HFF-Myc (cell line): ENCODE results near the gene HPDL.

Source experiments
- DNase-seq: peaks from one replicate; pipeline ENCODE4 v3.0.0-alpha.2; 2011; ENCODE audit warnings: low read depth; ENCODE audit errors: extremely low read depth
- H3K4me3 ChIP-seq: replicated peaks from 2 replicates; pipeline ENCODE4 v1.5.1; 2011; ENCODE audit warnings: low read depth, mild to moderate bottlenecking, control low read depth, low read length
- CTCF ChIP-seq: IDR thresholded peaks from 2 replicates; pipeline ENCODE4 v1.5.1; 2012; ENCODE audit warnings: mild to moderate bottlenecking, low read depth, low read length, control low read depth; ENCODE audit errors: missing control alignments

The HPDL gene

GRCh38 chr1:45334308-45335245 is 7.9 kb downstream of the HPDL start:
- no peak overlapping the region for H3K4me3 ChIP-seq
- DNase-seq = no peak
- no peak for TF ChIP-seq CTCF

GRCh38 chr1:45335855-45336324 is 9.2 kb downstream of the HPDL start:
- no peak for DNase-seq
- no peak for TF ChIP-seq CTCF
- H3K4me3 ChIP-seq = no peak overlapping the region

- DNase-seq = no peak
- H3K4me3 ChIP-seq = no peak overlapping the region
- no peak for TF ChIP-seq CTCF
These were observed 11.1 kb downstream of the HPDL start for GRCh38 chr1:45337630-45338325.

GRCh38 chr1:45339789-45340558 is 13.3 kb downstream of the HPDL start, which contains the start of the genes MUTYH and TOE1:
Gene MUTYH (minus strand): TSS chr1:45340440. CDS start chr1:45334505, 5,935 bp downstream.
Gene TOE1 (plus strand): TSS chr1:45340170. CDS start chr1:45340253, 83 bp downstream.
- no peak for TF ChIP-seq CTCF
- H3K4me3 ChIP-seq = peak within 1 kb of the TSS; percentile 68
- DNase-seq = peak; percentile 70

GRCh38 chr1:45340816-45341466 is 14.2 kb downstream of the HPDL start:
- peak overlapping the region; percentile 68 for H3K4me3 ChIP-seq
- DNase-seq = no peak
- no peak for TF ChIP-seq CTCF

- H3K4me3 ChIP-seq = no peak overlapping the region
- no peak for TF ChIP-seq CTCF
- DNase-seq = no peak
These were observed 17.8 kb downstream of the HPDL start for GRCh38 chr1:45344499-45344898.
